K562 (cell line): ENCODE data around the gene ARL4C. TPM values are rescaled to one million over a fixed set of nuclear protein-coding genes. Genes with fewer than 3 reads are reported as not detected.

Source experiments
- ATAC-seq: fragments of 200-7000 bp; cut with Tn5 transposase; 3 replicates; pipeline ENCODE4 v1.9.1; 2020; ENCODE audit warnings: moderate library complexity
- BruUV-seq: library from RNA; stranded (reverse); fragments of 400-500 nt; replicated peaks from 2 replicates; lab custom pipeline; 2021; lab: Mats Ljungman, UMichigan
- CTCF ChIA-PET: fragments of 300-600 bp; formaldehyde crosslinking; extraction: SDS; loops from one replicate; lab custom pipeline; 2021; ENCODE audit warnings: low intra/inter-chr PET ratio; lab: Yijun Ruan, JAX
- POLR2A ChIA-PET: fragments of 300-600, 350-650 bp; sonication (Branson Sonifier 250); formaldehyde crosslinking; extraction: SDS; loops from one replicate; lab custom pipeline; 2021; ENCODE audit warnings: antibody characterized with exemption, inconsistent platforms; lab: Yijun Ruan, JAX
- DNase-seq, 4 experiments: peaks; one replicate each; pipeline versions ENCODE4 v3.0.0 to v3.0.0-alpha.2; 2011 to 2018; ENCODE audit warnings: low spot score in 3 of 4, mixed read lengths in 3 of 4; ENCODE audit errors: extremely low read depth in 1 of 4
- FAIRE-seq: peaks from 2 replicates; lab custom pipeline; 2011; peaks lifted over from hg19 to GRCh38; lab: Jason Lieb, UNC
- H2AFZ ChIP-seq: 2 replicates; pipeline ENCODE4 v1.6.0; 2011; ENCODE audit warnings: low read depth, low read length, control low read depth, inconsistent platforms
- H3K27ac ChIP-seq: fragments of 200-600 bp; 3 replicates; pipeline ENCODE4 v1.8.0; 2011; ENCODE audit warnings: low read depth, mild to moderate bottlenecking, control low read depth, inconsistent platforms, low read length, moderate library complexity, mixed read lengths; ENCODE audit errors: extremely low read depth
- H3K27me3 ChIP-seq, 2 experiments: fragments of 300-600 bp in 1 of 2; 2 replicates in 1 of 2; 3 replicates in 1 of 2; pipeline versions ENCODE4 v1.6.0 to v1.8.0; 2011; ENCODE audit warnings: inconsistent platforms in 2 of 2, low read length in 2 of 2, mild to moderate bottlenecking in 1 of 2, mixed read lengths in 1 of 2, moderate library complexity in 1 of 2; ENCODE audit not compliant: control insufficient read depth in 2 of 2, insufficient read depth in 2 of 2
- H3K36me3 ChIP-seq: fragments of 300-600 bp; 3 replicates; pipeline ENCODE4 v1.8.0; 2011; ENCODE audit warnings: mild to moderate bottlenecking, low read length, inconsistent platforms; ENCODE audit not compliant: control insufficient read depth, insufficient read depth
- H3K4me1 ChIP-seq, 2 experiments: fragments of 200-600 bp in 1 of 2; replicated peaks in 1 of 2; 2 replicates in 1 of 2; 3 replicates in 1 of 2; pipeline versions ENCODE4 v1.5.1 to v1.8.0; 2011; ENCODE audit warnings: inconsistent platforms in 2 of 2, low read length in 2 of 2, mild to moderate bottlenecking in 1 of 2, mixed read lengths in 1 of 2, moderate library complexity in 1 of 2; ENCODE audit not compliant: control insufficient read depth in 2 of 2, insufficient read depth in 2 of 2
- H3K4me2 ChIP-seq: 2 replicates; pipeline ENCODE4 v1.6.1; 2011; ENCODE audit warnings: low read length, control low read depth, inconsistent platforms, mixed read lengths; ENCODE audit not compliant: insufficient read depth
- H3K4me3 ChIP-seq: fragments of 200-600 bp; sonication (generic), shearing (Covaris generic); 2 replicates; pipeline ENCODE4 v1.5.1; 2016; ENCODE audit warnings: control low read depth, inconsistent platforms
- H3K79me2 ChIP-seq: fragments of 200-600 bp; 3 replicates; pipeline ENCODE4 v1.8.0; 2011; ENCODE audit warnings: low read length, inconsistent platforms; ENCODE audit not compliant: control insufficient read depth, insufficient read depth
- H3K9ac ChIP-seq, 2 experiments: 2 replicates each; pipeline versions ENCODE4 v1.6.0 to v1.6.1; 2011; ENCODE audit warnings: low read depth in 2 of 2, low read length in 2 of 2, control low read depth in 1 of 2, inconsistent platforms in 1 of 2, mild to moderate bottlenecking in 1 of 2, mixed read lengths in 1 of 2; ENCODE audit not compliant: insufficient read depth in 1 of 2
- H3K9me1 ChIP-seq: one replicate; pipeline ENCODE4 v1.6.0; 2011; ENCODE audit warnings: inconsistent platforms, mild to moderate bottlenecking, low read length, moderate library complexity; ENCODE audit not compliant: control insufficient read depth, insufficient read depth
- H3K9me3 ChIP-seq: replicated peaks from 2 replicates; pipeline ENCODE4 v1.5.1; 2011; ENCODE audit warnings: low read depth, low read length, inconsistent platforms; ENCODE audit not compliant: control insufficient read depth, insufficient read depth
- H4K20me1 ChIP-seq: replicated peaks from 2 replicates; pipeline ENCODE4 v1.6.1; 2011; ENCODE audit warnings: low read length, inconsistent platforms, mixed read lengths; ENCODE audit not compliant: control insufficient read depth, insufficient read depth
- BMI1 ChIP-seq: fragments of 150-350 bp; IDR thresholded peaks from 2 replicates; pipeline ENCODE4 v1.6.1; 2014; ENCODE audit warnings: low read length
- BRF1 ChIP-seq: IDR thresholded peaks from 3 replicates; pipeline ENCODE4 v1.6.1; 2011; ENCODE audit warnings: borderline replicate concordance, mild to moderate bottlenecking; ENCODE audit not compliant: insufficient read length; ENCODE audit errors: extremely low read depth
- ETV5 ChIP-seq: sonication (generic); formaldehyde crosslinking; IDR thresholded peaks from 2 replicates; pipeline ENCODE4 v1.4.0; 2020; ENCODE audit warnings: low read depth, mild to moderate bottlenecking, missing genetic modification reagents
- HDAC3 ChIP-seq: fragments of 450-650 bp; IDR thresholded peaks from 2 replicates; pipeline ENCODE4 v1.6.1; 2018; ENCODE audit warnings: borderline replicate concordance, mild to moderate bottlenecking, moderate library complexity; ENCODE audit not compliant: partially characterized antibody
- HMGN3 ChIP-seq: IDR thresholded peaks from 2 replicates; pipeline ENCODE4 v1.6.1; 2011; ENCODE audit warnings: borderline replicate concordance, low read depth, mild to moderate bottlenecking, mixed read lengths, low read length; ENCODE audit not compliant: insufficient read length; ENCODE audit errors: extremely low read depth
- JUNB ChIP-seq: fragments of 450-650 bp; formaldehyde crosslinking; conservative IDR thresholded peaks from 2 replicates; pipeline ENCODE4 v1.4.0; 2020; ENCODE audit warnings: mild to moderate bottlenecking
- MTA3 ChIP-seq: fragments of 450-650 bp; formaldehyde crosslinking; IDR thresholded peaks from 2 replicates; pipeline ENCODE4 v1.6.1; 2017; ENCODE audit warnings: mild to moderate bottlenecking, borderline replicate concordance
- POLR2G ChIP-seq: fragments of 200-400 bp; formaldehyde crosslinking; IDR thresholded peaks from 2 replicates; pipeline ENCODE4 v1.6.1; 2017; ENCODE audit warnings: low read depth, mild to moderate bottlenecking, antibody characterized with exemption, low read length, moderate library complexity
- SMARCB1 ChIP-seq: IDR thresholded peaks from 2 replicates; pipeline ENCODE4 v1.6.1; 2011; ENCODE audit warnings: improper control_type of control experiment, low read depth; ENCODE audit not compliant: insufficient read length
- ZNF197 ChIP-seq: fragments of 200-800 bp; sonication (Bioruptor generic); IDR thresholded peaks from 2 replicates; pipeline ENCODE4 v1.6.1; 2016; ENCODE audit warnings: low read depth, missing genetic modification characterization, missing compliant biosample characterization
- ZNF274 ChIP-seq: IDR thresholded peaks from 2 replicates; pipeline ENCODE4 v1.6.1; 2011; ENCODE audit warnings: low read depth, mild to moderate bottlenecking, low read length, moderate library complexity, borderline replicate concordance
- ZNF3 ChIP-seq: fragments of 250-450 bp; sonication (Bioruptor Pico); IDR thresholded peaks from 2 replicates; pipeline ENCODE4 v1.5.0; 2021; ENCODE audit warnings: mild to moderate bottlenecking, moderate library complexity
- ZNF717 ChIP-seq: fragments of 250-450 bp; sonication (Bioruptor Pico); IDR thresholded peaks from 2 replicates; pipeline ENCODE4 v1.5.0; 2021
- WGBS: fragments of 100-300 bp; shearing (Covaris generic); methylation state at CpG from one replicate; pipeline ENCODE4 v1.1.6; 2016; ENCODE audit warnings: low coverage, mixed read lengths; ENCODE audit not compliant: insufficient coverage; ENCODE audit errors: missing lambda C conversion rate; 5-methylcytosine and 5-hydroxymethylcytosine counted together
- in situ Hi-C: fragments of 300-500 bp; cut with MboI; formaldehyde crosslinking; loops from 4 replicates; pipeline ENCODE4 v1.15.0; 2018; ENCODE audit warnings: inconsistent platforms, mixed read lengths
- intact Hi-C: fragments of 100-400 bp; cut with micrococcal nuclease; formaldehyde crosslinking; loops from 2 replicates; pipeline ENCODE4 v1.14.2; 2022
- polyA plus RNA-seq, 8 experiments: library from polyadenylated mRNA; depleted of rRNA in 4 of 8; stranded (reverse) in 5 of 8; unstranded in 3 of 8; fragments of >200 nt; fragmentation: Nextera tagmentation in 2 of 8; fragmentation: Illumina TruSeq in 1 of 8; extraction: Ambion mirVana in 2 of 8; extraction: Trizol in 1 of 8; gene quantifications; 2 replicates each; pipeline versions ENCODE4 v1.2.1 to v1.2.3, GENCODE V29; 2011 to 2014; ENCODE audit warnings: inconsistent platforms in 1 of 8, missing spikeins in 1 of 8
- total RNA-seq, 7 experiments: library from RNA; depleted of rRNA in 6 of 7; stranded (reverse); fragments of >200 nt in 6 of 7; fragmentation: Illumina TruSeq in 2 of 7; extraction: Trizol in 2 of 7; gene quantifications; 2 replicates each; pipeline versions ENCODE4 v1.2.1 to v1.2.3, GENCODE V29; 2011 to 2021; ENCODE audit warnings: low replicate concordance in 1 of 7
- TF ChIP-seq, protein P1 (sequence below), 3 experiments: IDR thresholded peaks in 2 of 3; conservative IDR thresholded peaks in 1 of 3; 2 replicates each; pipeline ENCODE4 v1.5.1; 2011 to 2012; ENCODE audit warnings: low read length in 3 of 3, mild to moderate bottlenecking in 3 of 3, control low read depth in 2 of 3, improper control_type of control experiment in 1 of 3, inconsistent platforms in 1 of 3, low read depth in 1 of 3, mixed read lengths in 1 of 3, moderate library complexity in 1 of 3; ENCODE audit not compliant: insufficient read depth in 2 of 3

The ARL4C gene
- total and polyA plus RNA-seq, 9 of the 15 experiments (the other 6 are each of a cell fraction or from before 2014, with no cell fraction given): 0.03 to 0.11 (median 0.04) TPM; not detected in 5

DNA sequence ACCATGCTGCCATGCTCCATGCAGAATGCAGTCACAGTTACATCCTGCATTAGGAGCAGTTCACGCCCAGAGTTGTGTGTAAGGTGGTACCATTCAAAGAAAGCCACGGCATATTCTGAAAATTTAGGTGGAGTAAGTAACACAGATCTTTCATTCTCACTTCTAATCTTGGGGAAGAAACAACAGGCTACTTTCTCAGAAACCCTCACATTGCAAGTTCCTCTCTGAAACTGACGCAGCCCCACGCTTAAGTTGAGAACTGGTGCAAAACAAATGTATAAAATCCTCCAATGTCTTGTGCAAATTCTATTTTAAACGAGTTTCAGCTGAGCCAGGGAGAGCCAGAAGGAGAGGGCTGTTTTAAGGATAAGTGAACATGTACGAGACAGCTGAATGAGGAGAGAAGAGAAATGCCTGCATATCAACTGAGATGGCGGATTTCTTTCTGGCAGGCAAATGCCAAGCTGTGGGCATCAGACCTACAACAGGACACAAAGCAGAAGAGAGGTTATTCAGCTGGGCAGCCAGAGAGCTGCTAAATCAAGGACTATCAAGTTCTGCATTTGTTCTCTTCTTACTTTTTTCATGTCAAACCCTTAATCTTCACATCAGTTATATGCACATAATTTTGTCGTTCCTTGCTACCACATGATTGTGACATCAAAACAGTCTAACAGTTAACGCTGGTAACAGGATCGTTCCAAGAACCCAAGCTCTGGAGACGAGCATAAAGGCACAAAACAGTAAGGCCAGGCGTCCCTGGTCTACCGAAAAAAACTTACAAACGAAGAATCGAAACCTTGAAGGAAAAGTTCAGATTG, 6.4 kb downstream of the ARL4C start:
- no peaks in the 10 kb centered on the region; the same call in 1 of the 2 replicates for H4K20me1 ChIP-seq
- H3K9me1 ChIP-seq: no peaks in the 10 kb centered on the region
- H3K9ac ChIP-seq: no peak overlapping the region
- H2AFZ ChIP-seq: no peak overlapping the region
- no peak overlapping the region for H3K4me3 ChIP-seq
- ChIA-PET POLR2A (no interaction called here), CTCF (no interaction called here)
- H3K79me2 ChIP-seq: no peaks in the 10 kb centered on the region
- WGBS: under 1% methylated on average over 15 of the region's 15 CpGs
- FAIRE-seq (no peak), ATAC-seq (no peak), DNase-seq (no peak)
- TF ChIP-seq ETV5: no peak
- no peak for TF ChIP-seq HMGN3
- TF ChIP-seq MTA3: no peak
- intact Hi-C loops: no loop called here
- no peaks in the 10 kb centered on the region for H3K9me3 ChIP-seq
- no peaks in the 10 kb centered on the region for H3K4me1 ChIP-seq
- H3K36me3 ChIP-seq: no peaks in the 10 kb centered on the region
- no TSS peak for BruUV-seq
- H3K4me2 ChIP-seq: no peak overlapping the region
- H3K27me3 ChIP-seq: peaks cover 0 to 4% of the 10 kb centered on the region in 2 experiments; a peak in 2 of 5 replicates
- no peak overlapping the region for H3K27ac ChIP-seq
- in situ Hi-C loops: no loop called here

DNA sequence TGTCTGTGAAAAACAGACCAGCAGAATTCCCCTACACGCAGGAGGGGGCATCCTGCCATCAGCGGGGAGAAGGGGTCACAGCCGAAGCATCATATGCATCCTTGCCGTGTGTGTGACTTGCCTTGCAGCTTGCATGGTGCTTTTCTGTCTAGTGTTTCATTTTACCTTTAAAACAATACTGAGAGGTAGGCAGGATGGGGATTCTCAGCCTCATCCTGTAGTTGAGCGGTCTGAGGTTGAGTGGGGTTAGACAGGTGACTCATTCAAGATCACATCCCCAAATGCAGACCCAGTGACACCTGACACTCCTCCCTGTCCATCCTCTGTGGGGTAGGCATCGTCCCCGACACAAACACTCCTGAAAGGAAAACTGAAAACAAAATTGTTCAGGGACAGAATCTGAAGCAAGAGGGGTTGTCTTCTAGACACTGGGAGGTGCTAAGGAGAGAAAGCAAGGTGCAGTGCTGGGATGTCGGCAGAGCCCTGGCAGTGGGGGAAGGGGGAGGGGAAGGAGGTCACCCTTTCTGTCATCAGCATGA, 7.9 kb downstream of the ARL4C start:
- POLR2A ChIA-PET: no interaction called here
- Histone ChIP-seq H3K9me1 (no peaks in the 10 kb centered on the region), H3K27ac (no peak overlapping the region), H3K4me3 (no peak overlapping the region), H3K79me2 (no peaks in the 10 kb centered on the region), H3K9me3 (no peaks in the 10 kb centered on the region), H4K20me1 (no peaks in the 10 kb centered on the region; the same call in 1 of the 2 replicates), H3K36me3 (no peaks in the 10 kb centered on the region), H3K27me3 (peaks cover 0 to 4% of the 10 kb centered on the region in 2 experiments; a peak in 2 of 5 replicates), H3K4me2 (no peak overlapping the region), H3K4me1 (no peaks in the 10 kb centered on the region), H2AFZ (no peak overlapping the region), H3K9ac (no peak overlapping the region)
- BruUV-seq: no TSS peak
- ATAC-seq (no peak), DNase-seq (no peak), FAIRE-seq (no peak)
- CTCF ChIA-PET: no interaction called here
- intact Hi-C loops (no loop called here), in situ Hi-C loops (no loop called here)
- 0% methylated on average over 3 of the region's 8 CpGs for WGBS
- TF ChIP-seq HDAC3: no peak
- no peak for TF ChIP-seq JUNB
- TF ChIP-seq ZNF197 (CRISPR knock-in tag): no peak
- TF ChIP-seq BMI1: no peak
- TF ChIP-seq BRF1: no peak
- TF ChIP-seq SMARCB1: no peak
- TF ChIP-seq ZNF3 (CRISPR knock-in tag): no peak
- TF ChIP-seq, protein P1, sequence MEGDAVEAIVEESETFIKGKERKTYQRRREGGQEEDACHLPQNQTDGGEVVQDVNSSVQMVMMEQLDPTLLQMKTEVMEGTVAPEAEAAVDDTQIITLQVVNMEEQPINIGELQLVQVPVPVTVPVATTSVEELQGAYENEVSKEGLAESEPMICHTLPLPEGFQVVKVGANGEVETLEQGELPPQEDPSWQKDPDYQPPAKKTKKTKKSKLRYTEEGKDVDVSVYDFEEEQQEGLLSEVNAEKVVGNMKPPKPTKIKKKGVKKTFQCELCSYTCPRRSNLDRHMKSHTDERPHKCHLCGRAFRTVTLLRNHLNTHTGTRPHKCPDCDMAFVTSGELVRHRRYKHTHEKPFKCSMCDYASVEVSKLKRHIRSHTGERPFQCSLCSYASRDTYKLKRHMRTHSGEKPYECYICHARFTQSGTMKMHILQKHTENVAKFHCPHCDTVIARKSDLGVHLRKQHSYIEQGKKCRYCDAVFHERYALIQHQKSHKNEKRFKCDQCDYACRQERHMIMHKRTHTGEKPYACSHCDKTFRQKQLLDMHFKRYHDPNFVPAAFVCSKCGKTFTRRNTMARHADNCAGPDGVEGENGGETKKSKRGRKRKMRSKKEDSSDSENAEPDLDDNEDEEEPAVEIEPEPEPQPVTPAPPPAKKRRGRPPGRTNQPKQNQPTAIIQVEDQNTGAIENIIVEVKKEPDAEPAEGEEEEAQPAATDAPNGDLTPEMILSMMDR (IDR thresholded peaks at IDR 0.05 in 2 of 3, conservative IDR thresholded peaks at IDR 0.05 in 1 of 3; ENCODE audit: insufficient read depth in 2 of 3, low read depth in 1 of 3, low read length in 3 of 3): no peak
- TF ChIP-seq ZNF717 (CRISPR knock-in tag): no peak
- TF ChIP-seq POLR2G: no peak
- no peak for TF ChIP-seq ZNF274
